GM18858 (cell line): ENCODE measurements around the gene SCN4B.

Experiments
- ATAC-seq: cut with Tn5 transposase; IDR thresholded peaks from one replicate; pipeline ENCODE4 v1.9.1; 2021; ENCODE audit not compliant: unreplicated experiment

Gene SCN4B

GRCh38 chr11:118132385-118133151 is 20.1 kb downstream of the SCN4B start:
- no peak for ATAC-seq

GRCh38 chr11:118129471-118130172 is 23.0 kb downstream of the SCN4B start:
- ATAC-seq = no peak

- no peak for ATAC-seq
These were observed 23.7 kb downstream of the SCN4B start for GRCh38 chr11:118128721-118129470.

- no peak for ATAC-seq
These were observed 24.3 kb downstream of the SCN4B start for GRCh38 chr11:118128310-118128709.

GRCh38 chr11:118126082-118126838 is 26.4 kb downstream of the SCN4B start:
- no peak for ATAC-seq

- ATAC-seq = no peak
These were observed 27.6 kb downstream of the SCN4B start for GRCh38 chr11:118124929-118125535.

GRCh38 chr11:118120793-118121192 is 31.8 kb downstream of the SCN4B start:
- ATAC-seq = no peak

- no peak for ATAC-seq
These were observed 34.6 kb downstream of the SCN4B start for GRCh38 chr11:118117790-118118601.

GRCh38 chr11:118115048-118115447 is 37.6 kb downstream of the SCN4B start:
- no peak for ATAC-seq

GRCh38 chr11:118114266-118114665 is 38.4 kb downstream of the SCN4B start:
- ATAC-seq = no peak

- no peak for ATAC-seq
These were observed 39.8 kb downstream of the SCN4B start for GRCh38 chr11:118112711-118113430.

- no peak for ATAC-seq
These were observed 40.9 kb downstream of the SCN4B start for GRCh38 chr11:118111744-118112035.

- no peak for ATAC-seq
These were observed 41.4 kb downstream of the SCN4B start for GRCh38 chr11:118111019-118111743.

- no peak for ATAC-seq
These were observed 43.4 kb downstream of the SCN4B start for GRCh38 chr11:118109231-118109630.

- ATAC-seq = no peak
These were observed 44.1 kb downstream of the SCN4B start for GRCh38 chr11:118108513-118108912.

- no peak for ATAC-seq
These were observed 45.8 kb downstream of the SCN4B start for GRCh38 chr11:118106789-118107335.

- no peak for ATAC-seq
These were observed 46.8 kb downstream of the SCN4B start for GRCh38 chr11:118105657-118106305.

- no peak for ATAC-seq
These were observed 48.1 kb downstream of the SCN4B start for GRCh38 chr11:118104491-118104890.
